Measurements from ENCODE around the gene BANP.
"Not testable (repeated sequence)": the region's sequence is repeated elsewhere in the genome, so short reads cannot be mapped to it uniquely, and the experiment has no call there.

Gene BANP

DNA sequence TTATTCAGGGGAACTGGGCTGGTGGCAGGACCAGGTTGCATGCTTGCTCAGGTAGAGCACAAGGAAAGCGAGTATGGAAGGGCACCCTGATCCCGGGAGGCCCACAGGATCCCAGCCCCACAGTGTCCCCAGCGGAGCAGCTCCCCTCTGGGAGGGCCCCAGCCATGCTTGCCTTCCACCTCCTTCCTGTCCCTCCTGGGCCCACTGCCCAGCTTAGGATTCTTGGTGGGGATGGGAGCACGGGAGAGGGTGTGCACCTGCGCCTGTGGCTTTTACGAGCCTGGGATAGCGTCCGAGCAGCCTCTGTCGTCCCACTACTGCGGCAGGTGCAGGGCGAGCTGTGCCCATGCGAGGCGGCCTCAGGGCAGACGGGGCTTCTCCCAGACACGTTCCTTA is 114.5 kb downstream of the BANP start:
- no peak for DNase-seq (ENCODE audit: low read depth, low spot score)

DNA sequence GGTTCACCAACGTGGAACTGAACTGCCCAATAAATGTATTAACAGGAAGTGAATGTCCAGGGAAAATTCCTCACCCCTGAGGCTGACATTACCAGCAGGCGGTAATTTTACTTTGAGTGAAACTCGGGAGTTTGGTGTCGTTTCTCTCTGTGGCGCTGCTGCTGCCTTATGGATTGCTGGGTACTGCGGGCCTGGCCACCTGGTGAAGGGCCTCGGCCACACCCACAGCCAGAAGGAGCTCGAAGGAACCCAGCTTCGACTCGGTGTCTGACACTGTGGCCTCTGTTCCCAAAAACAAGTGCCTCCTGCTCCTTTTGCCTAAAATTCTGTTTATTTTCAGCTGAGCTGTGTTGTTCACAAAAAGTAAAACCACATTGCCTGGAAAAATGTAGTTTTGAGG is 115.0 kb downstream of the BANP start:
- DNase-seq (ENCODE audit: low read depth, low spot score) = no peak

DNA sequence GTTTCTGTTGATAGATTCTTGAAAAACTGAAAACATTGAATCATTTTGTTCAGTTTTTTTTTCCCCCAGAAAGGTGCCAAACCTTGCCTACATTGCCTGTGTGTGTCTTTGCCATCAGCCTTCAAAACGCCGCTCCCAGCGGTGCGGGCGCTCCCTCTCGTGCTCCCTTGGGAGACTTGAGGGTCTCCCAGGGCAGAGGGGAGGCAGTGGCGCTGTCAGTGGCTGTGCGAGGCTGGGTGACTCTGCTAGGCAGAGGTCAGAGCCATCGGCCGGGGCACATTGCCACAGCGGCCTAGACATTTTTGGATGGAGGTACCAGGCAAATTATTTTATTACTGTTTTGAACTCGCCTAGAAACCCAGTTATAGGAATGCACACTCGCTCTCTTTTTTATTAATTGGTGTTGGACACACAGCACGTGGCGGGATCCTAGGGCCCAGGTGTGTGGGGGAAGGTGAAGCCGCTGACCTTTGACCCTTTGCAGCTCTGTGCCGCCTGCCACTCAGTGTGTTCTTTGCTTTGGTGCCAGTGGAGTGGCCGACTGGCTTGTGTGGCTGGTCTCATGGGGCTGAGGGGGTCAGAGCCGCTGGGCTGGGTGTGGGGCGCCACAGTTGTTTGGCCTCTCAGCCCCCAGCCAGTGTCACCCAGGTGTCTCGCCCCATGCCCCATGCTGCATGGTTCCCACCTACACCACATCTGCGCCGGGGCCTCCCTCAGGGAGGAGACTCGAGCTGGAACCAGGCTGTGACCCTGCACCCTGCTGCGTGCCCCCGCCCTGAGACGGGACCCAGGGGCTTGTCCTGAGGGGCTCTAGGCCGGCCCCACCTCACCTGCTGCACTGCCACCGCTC is 115.7 kb downstream of the BANP start:
- no peak for DNase-seq (ENCODE audit: low read depth, low spot score)

- DNase-seq (ENCODE audit: low read depth, low spot score) = no peak
Measured at GRCh38 chr16:88067530-88068411, 116.5 kb downstream of the BANP start.

GRCh38 chr16:88068476-88069396 is 117.5 kb downstream of the BANP start:
- DNase-seq (ENCODE audit: low read depth, low spot score) = no peak

DNA sequence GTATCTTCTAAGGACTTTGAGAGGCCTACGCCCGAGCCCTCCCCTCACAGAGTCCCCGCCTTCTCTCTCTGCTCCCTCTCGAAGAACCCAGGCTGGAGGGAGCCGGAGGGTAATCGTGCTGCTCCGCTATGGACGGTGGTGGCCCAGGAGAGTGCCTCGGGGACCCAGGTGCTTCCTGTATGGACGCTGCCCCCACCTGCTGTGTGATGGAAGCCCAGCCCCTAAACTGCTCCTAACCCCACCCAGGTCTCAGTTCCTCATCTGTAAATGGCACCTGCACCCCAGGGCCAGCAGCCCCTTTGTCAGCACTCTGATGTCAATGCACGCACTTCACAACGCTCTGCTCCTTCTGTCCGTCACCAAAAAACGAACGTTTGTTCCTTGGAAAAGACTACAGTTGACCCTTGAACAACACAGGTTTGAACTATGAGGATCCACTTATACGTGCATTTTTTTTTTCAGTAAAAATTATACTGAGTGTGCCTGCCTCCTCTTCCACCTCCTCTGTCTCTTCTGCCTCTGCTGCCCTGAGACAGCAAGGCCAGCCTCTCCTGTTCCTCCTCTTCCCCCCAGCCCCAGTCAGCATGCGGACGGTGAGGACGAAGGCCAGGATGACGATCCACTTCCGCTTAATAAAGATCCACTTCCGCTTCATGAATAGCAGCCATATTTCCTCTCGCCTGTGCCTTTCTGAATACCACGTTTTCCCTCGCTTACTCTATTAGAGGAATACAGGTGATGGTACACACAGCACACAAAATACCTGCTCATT is 118.3 kb downstream of the BANP start:
- DNase-seq (ENCODE audit: low read depth, low spot score) = no peak

DNA sequence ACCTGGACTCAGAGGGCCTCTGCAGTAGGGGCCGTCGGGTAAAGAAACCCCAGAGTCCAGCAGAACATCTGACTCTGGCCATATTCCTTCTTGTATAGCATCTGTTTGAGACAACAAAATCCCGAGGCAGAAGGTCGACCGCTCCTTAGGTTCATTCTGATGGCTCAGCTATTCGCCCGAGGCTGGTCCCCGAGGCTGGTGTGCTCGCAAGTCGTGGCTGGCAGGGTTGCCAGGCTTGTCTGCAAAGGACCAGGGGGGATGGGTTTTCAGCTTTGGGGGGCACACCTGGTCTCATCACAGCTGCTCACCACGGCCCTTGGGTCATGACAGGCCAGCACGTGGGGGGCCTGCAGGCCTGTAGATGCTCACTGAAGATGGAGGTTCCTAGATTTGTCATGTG is 119.1 kb downstream of the BANP start:
- no peak for DNase-seq (ENCODE audit: low read depth, low spot score)

DNA sequence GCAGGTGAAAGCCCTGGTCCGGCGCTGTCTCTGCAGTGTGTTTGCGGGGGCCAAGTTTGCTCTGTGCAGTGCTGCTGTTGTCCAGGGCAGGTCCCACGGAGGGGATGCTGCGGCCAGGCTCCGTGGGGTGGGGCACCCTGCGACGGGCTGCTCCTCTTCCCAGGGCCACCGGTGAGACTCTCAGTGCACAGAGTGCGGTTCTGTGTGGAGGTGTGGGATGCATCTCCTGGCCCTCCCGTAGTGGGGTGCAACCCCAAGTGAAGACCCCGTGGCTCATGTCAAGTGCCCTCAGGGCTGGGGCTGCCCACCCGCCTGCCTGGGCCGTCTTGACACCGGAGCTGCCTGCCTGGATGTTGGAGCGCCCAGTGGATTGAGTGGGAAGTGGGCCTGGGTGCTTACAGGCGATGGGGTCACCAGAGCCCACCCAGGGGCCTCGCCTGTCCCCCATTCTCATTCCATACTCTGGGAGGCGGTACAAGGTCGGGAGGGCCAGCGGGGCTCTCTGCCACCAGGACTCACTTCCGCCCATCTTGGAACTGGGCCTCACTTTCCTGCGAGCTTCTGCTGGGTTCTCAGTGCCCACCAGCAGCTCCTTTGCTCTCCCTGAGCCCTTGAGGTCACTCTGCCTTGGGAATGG is 119.9 kb downstream of the BANP start:
- no peak for DNase-seq (ENCODE audit: low read depth, low spot score)

- no peak for DNase-seq (ENCODE audit: low read depth, low spot score)
Measured at GRCh38 chr16:88071908-88072307, 120.7 kb downstream of the BANP start.

DNA sequence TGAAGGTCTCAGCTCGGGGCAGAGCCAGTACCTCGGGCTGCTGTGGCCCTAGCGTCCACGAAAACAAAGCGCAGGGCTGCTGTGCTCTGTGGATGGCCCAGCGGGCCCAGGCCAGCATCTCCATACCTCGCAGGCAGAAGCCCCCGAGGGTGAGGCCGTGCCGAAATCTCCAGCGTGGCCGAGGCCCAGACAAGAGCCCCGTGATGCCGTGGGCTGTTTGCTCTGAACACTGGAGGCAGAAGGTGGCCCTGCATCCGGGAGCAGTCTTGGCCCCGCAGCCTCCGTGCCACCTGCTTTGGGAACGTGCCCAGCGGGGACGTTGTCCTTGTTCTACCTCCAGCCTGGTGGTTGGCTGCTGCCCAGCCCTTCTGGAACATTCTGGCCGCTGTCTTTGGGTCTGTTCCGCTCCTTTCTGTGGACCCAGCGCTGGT is 121.4 kb downstream of the BANP start:
- DNase-seq (ENCODE audit: low read depth, low spot score) = no peak

GRCh38 chr16:88073201-88073721 is 122.0 kb downstream of the BANP start:
- DNase-seq (ENCODE audit: low read depth, low spot score) = no peak

GRCh38 chr16:88074041-88074440 is 122.8 kb downstream of the BANP start:
- DNase-seq (ENCODE audit: low read depth, low spot score) = no peak

DNA sequence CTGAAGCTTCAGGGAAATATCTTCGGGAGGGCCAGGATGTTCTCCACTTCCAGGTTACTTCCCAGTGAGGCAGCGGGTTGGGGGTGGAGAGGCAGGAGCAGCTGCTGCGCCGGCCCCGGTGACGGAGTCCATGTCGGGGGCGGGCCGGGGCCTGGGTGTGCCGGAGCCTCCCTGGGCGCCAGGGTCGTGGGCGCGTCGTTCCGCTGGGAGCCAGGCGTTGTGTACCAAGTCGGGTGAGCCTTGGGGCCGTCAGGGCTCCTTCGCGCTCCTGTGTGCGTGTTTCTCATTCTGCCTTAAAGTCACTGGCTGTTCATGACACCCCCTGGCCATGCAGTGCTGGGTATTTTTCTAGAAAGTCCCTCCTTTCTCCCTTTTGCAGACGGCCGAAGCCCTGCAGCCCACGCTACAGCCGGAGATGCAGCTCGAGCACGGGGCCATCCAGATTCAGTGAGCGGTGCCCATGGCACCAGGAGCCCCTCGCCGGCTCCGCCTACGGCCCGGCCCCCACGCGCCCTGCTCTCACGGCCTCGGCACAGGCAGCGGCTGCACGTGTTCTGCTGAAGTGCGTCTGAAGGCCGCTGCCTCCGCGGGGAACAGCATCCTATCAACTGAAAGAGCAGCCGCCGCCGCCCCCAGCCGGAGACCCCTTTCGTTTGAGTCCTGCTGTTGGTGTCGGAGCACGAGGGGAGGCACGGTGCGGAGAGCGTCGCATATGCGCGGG is 125.1 kb downstream of the BANP start:
- no peak for DNase-seq (ENCODE audit: low read depth, low spot score)

DNA sequence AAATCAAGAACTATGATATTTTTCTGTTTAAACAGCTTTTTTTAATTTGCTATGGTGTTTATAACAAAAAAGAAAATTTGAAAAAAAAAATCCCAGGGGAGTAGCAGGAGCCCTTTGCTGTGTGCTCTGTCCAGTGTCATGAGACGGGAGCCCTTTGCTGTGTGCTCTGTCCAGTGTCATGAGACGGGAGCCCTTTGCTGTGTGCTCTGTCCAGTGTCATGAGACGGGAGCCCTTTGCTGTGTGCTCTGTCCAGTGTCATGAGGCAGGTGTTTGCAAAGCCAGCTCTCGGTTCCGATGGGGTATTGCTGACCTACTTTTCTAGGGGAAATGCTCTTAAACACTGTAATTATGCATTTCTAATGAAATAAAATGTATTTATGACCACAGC is 125.7 kb downstream of the BANP start:
- not testable (repeated sequence) for DNase-seq (ENCODE audit: low read depth, low spot score)

GRCh38 chr16:88077328-88078108 is 126.3 kb downstream of the BANP start:
- DNase-seq (ENCODE audit: low read depth, low spot score) = no peak

GRCh38 chr16:88078111-88078775 is 127.0 kb downstream of the BANP start:
- DNase-seq (ENCODE audit: low read depth, low spot score) = no peak

DNA sequence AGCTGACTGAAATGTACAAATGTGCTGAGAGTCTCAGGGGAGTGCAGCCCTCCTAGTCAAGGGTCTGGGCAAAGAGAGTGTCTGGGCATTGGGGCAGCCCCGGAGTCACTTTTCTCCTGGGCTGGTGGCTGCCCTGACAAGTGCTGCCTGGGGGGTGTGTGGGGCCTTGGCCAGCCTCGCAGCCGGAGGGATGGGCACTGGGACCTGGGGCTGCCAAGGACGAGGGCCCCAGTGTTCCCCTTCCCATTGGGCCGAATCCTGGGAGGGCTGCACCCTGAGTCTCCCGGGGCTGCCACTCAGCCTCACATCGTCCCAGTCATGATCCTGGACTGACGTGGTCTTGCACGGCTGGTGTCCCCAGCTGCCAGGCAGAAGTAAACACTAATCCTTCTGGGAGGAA is 132.3 kb downstream of the BANP start:
- no peak for DNase-seq (ENCODE audit: low read depth, low spot score)

- no peak for DNase-seq (ENCODE audit: low read depth, low spot score)
Measured at GRCh38 chr16:88084881-88085280, 133.6 kb downstream of the BANP start.

Data from brain pericyte (primary cell).